GM19035 (cell line): ENCODE measurements around the gene PMEPA1.

Source experiments
- ATAC-seq: cut with Tn5 transposase; IDR thresholded peaks from one replicate; pipeline ENCODE4 v1.9.1; 2021; ENCODE audit not compliant: unreplicated experiment

Gene PMEPA1

DNA sequence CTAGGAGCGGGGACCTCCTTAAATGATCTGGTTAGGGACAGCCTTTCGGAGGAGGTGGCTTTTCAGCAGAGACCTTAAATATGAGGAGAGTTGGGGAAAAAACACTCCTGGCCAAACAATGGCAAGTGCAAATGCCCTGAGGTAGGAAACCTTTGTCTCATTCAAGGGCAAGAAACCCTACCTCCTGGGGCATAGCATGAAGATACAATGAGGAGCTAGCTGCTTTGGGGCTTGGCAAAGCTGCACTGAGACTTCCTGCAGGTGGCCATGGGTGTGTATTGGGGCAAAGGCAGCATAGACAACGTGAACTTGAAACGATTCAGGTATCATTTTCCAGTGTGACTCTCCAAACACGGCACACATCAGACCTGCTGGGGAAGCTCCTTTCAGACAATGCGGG lies 30.7 kb downstream of the PMEPA1 start:
- ATAC-seq = no peak

GRCh38 chr20:57678340-57678739 lies 31.5 kb downstream of the PMEPA1 start:
- ATAC-seq = no peak

- no peak for ATAC-seq
Observed at GRCh38 chr20:57677584-57677982, 32.2 kb downstream of the PMEPA1 start.

GRCh38 chr20:57676589-57677583 lies 32.9 kb downstream of the PMEPA1 start:
- ATAC-seq = no peak

- no peak for ATAC-seq
Observed at GRCh38 chr20:57675773-57676172, 34.0 kb downstream of the PMEPA1 start.

DNA sequence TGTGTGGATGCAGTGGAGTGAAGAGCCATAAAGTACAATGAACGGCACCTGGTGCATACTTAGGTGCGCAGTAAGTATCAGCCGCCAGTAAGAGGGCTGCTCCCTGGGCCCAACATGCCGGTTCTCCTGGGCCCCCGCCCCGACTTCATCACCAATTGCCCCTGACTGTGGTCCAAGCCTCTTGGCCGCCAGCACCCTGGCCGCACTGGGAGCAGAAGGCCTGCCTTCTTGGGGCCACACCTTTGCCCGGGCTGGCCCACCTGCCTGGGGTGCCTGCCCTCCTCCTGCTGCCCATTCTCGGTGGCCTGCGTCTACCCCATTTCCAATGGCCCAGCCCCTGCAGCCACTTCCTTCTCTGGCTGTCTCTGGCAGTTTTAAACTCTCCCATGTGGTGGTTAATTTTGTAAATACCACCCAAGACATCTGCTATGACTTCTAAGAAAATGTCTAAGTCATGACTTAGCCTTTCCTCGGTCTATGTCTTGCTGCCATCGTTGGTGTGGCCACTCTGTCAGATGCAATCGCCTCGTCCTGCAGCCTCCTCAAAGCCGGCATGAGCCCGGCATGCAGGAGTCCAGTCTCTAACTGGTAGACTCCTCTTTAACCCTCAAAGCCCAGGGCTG lies 36.8 kb downstream of the PMEPA1 start:
- ATAC-seq = no peak

DNA sequence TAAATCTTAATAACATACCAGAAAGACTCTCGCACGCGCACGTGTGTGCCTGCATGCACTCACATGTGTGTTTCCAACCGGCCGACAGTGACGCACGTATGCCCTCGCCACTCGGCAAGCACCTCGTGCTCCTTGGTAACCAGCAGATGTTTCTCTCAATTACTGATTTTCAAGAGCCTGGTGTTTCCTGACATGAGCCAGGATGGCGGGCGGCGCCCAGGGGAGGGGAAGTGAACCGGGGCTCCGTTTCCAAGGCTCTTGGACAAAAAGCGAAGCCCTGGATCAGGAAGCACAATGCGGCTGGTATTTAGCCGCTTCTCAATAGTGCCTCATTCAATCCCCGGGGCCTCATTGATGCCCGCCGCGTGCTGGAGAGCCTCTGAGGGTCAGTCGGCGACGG lies 37.7 kb downstream of the PMEPA1 start:
- ATAC-seq = no peak

DNA sequence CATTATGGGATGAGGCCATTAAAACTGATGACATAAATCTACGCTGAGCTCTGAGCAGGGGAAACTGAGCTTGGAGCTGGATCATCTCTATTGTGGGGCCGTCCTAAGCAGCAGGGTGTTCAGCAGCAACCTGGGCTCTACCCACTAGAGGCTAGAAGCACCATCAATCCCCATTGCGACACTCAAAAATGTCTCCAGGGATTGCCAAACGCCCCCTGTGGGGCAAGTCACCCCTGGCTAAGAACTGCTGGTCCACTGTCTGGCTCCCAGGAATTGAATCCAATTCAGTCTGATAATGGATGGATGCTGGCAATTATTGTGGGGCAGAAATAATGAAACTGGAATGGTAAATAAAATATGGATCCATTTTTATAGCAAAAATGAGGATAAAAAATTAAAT lies 38.2 kb downstream of the PMEPA1 start:
- ATAC-seq = no peak

DNA sequence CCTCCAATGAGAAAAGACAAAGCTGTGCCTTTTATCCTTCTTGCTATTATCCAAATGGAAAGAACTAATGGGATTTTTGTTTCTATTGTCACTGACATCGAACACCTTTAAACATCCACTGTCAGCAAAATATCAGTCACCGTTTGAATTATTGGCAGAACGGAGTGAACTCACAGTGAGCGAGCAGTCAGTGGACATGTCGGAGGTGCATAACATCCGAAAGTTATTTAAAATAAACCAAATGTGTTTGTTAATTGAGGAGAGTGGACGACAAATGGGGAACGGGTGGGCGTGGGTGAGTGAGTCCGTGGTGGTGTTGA lies 38.8 kb downstream of the PMEPA1 start:
- no peak for ATAC-seq

- ATAC-seq = no peak
Observed at GRCh38 chr20:57670288-57671071, 39.3 kb downstream of the PMEPA1 start.

GRCh38 chr20:57669632-57670031 lies 40.2 kb downstream of the PMEPA1 start:
- ATAC-seq = no peak

DNA sequence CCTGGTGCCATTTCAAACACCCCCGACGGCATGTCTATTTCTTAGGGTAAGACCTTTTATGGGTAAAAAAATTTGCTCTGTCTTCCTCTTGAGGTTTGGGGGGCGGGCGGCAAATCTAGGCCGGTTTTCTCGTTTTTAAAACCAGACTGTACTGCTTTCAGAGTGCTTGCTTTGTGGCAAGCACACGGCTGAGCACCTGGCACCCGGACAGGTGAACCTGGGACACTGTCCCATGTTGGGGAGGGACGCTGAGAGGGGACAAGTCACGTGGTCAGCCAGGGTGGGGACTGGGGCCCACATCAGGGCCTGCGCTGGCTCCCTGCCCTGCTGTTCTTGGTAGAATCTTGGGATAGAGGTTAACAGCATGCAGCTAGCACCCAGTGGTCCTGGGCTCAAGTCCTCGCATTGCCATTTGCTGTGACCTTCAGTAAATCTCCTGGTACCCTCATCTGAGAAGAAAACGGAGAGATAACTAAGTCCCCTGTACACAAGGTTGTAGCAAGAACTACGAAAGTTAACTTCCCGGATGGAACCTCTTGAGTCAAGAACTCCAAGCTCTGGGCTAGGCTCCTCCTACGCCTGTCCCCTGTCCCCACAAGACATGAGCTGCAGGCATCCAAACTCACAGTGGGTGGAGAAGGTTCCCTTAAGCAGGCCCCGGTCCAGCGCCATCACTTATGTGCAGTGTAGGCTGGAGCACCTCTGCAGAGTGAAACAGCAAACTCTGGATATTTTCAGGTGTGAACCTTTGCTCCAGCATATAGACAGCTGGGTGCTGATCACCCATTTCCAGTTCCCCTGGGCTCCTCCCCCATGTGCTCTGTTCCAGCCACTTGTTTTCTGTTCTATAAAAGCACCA lies 41.7 kb downstream of the PMEPA1 start:
- no peak for ATAC-seq

DNA sequence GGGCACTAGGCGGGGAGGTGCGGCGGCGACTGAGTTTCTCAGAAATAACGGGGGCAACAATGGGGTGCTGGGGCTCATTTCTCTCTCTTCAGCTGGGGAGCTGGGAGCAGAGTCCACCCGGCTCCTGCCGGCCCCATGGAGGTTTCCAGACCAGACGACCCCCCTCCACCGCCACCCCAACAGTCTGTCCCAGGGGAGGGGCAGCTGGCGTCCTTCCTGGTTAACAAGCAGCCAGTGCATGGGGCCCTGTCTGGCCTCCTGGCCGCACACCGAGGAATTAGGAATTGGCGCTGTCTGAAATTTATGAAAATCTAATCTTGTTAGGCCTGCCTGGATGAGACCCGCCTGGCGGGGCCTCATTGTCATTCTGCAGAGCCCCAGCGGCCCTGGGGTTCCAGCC lies 42.4 kb downstream of the PMEPA1 start:
- no peak for ATAC-seq

GRCh38 chr20:57666834-57667157 lies 43.0 kb downstream of the PMEPA1 start:
- no peak for ATAC-seq

GRCh38 chr20:57666106-57666833 lies 43.5 kb downstream of the PMEPA1 start:
- ATAC-seq = no peak

DNA sequence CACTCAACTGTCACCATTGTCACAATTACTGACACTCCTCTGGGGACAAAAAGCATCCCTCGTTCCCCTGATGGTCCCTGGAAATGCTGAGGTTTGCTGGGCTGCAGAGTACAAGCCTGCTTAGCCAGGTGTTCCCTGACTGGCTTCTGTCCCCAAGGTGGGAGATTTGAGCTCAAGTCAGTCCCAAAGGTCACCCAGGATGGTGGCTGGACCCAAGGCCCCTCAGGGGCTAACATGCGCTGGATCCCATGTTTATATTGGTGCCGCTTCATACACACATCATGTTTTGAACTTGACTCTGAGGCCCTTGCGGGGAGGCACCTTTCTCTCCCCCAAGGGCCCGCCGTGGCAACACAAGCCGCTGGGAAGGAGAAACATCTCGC lies 44.2 kb downstream of the PMEPA1 start:
- no peak for ATAC-seq

GRCh38 chr20:57664924-57665588 lies 44.8 kb downstream of the PMEPA1 start:
- no peak for ATAC-seq

- no peak for ATAC-seq
Observed at GRCh38 chr20:57664476-57664875, 45.3 kb downstream of the PMEPA1 start.

GRCh38 chr20:57663681-57664451 lies 45.9 kb downstream of the PMEPA1 start:
- ATAC-seq = no peak
